Measurements from ENCODE around the gene RALGAPA2. TPM values are rescaled to one million over a fixed set of nuclear protein-coding genes. Genes with fewer than 3 reads are reported as not detected.

Gene RALGAPA2
- total and polyA plus RNA-seq, 7 donors, result 8.4 to 23.2 (median 18.5) TPM

GRCh38 chr20:20712004-20712473 is 405 bp downstream of the RALGAPA2 start:
- DNase-seq, result no peak
- intact Hi-C loops (cut with DNase I), result loop anchor here (5.0 to 10.0 kb wide), 2 partner anchors 413 to 590 kb away; partner anchors contain the start of genes KIZ and XRN2
- 1% methylated on average over 33 of the region's 33 CpGs for WGBS, 2 donors

DNA sequence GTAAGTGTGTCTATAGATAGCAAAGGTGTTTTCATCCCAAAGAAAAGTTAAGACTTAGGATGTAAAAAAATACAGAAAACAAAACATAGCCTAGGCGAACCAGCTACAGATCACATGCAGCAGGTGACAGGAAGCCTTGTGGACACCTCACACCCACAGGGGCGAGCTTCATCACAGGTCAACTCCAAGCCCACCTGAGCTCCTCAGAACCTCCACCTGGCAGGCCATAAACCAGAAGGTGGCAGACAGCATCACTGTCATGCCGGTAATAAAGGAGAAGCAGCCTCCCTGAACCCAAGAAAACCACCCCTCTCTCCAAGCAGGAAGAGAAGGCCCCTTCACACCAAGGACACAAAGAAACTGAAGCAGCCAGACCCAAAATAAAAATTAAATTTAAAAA is 1.0 kb downstream of the RALGAPA2 start:
- 9 to 21% methylated on average over 3 of the region's 3 CpGs for WGBS, 2 donors

More at GRCh38 chr20:20712004-20712473, 405 bp downstream of the RALGAPA2 start:
- Histone ChIP-seq H3K27ac (peak overlapping the region; percentile 82 to 95 (median 87)), H3K36me3 (no peaks in the 10 kb centered on the region), H3K4me1 (peaks cover 0 to 28% (median 26%) of the 10 kb centered on the region in 4 donors), H3K4me3 (peak overlapping the region; percentile 69 to 98 (median 76)), H3K9me3 (no peaks in the 10 kb centered on the region), H3K27me3 (no peaks in the 10 kb centered on the region)
- no peak for TF ChIP-seq CTCF (IDR thresholded peaks at IDR 0.05)
- no peak for TF ChIP-seq EP300 (IDR thresholded peaks at IDR 0.05)
- TF ChIP-seq POLR2AphosphoS5 (IDR thresholded peaks at IDR 0.05), result no peak
- no peak for TF ChIP-seq POLR2A (IDR thresholded peaks at IDR 0.05)

DNA sequence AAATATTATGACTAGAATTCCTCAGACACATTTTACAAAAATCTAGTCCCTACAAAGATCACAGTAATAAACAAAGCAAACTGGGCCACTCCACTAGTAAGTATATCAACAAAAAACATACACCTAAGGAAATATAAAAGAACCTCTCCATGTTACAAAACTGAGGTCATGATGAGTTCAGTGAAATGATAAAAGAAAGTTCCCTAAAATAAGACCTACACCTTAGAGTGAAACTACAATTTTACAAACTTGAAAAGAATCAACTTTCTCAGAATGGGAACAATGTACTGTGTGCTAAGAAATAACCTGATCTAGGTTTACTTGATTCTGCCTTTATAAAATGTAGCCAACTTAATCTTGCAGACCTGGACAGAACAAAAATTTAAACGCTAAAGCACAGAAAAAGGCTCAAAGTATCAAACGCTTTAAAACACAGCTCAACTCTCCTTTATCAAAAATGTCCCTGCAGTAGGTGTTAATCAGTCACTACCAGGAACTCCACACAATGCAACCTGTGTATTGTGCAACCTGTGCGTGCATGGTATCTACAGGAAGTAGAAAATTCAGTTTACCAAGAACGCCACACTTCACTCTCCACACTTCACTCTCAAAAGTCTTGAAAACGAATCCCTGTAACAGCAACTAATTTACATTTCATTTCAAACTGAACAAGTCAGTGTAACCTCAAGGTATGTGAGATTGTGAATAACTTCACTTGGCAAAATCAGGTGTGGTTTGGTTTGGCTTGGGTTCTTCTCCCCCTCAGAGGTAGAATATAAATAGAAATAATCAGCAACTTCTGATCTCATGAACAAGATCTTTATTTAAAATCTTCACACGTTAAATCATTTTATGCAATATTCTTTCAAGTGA is 1.8 kb downstream of the RALGAPA2 start:
- Histone ChIP-seq H3K4me1 (peaks cover 0 to 28% (median 26%) of the 10 kb centered on the region in 4 donors), H3K27ac (peak overlapping the region; percentile 82 to 95 (median 87)), H3K36me3 (no peaks in the 10 kb centered on the region), H3K27me3 (no peaks in the 10 kb centered on the region), H3K9me3 (no peaks in the 10 kb centered on the region), H3K4me3 (peak overlapping the region; percentile 69 to 98 (median 76))
- 11 to 23% methylated on average over 6 of the region's 6 CpGs for WGBS, 2 donors
- no peak for DNase-seq
- intact Hi-C loops (cut with DNase I), result loop anchor here (5.0 to 10.0 kb wide), 2 partner anchors 414 to 592 kb away; partner anchors contain the start of genes KIZ and XRN2
- TF ChIP-seq POLR2AphosphoS5 (IDR thresholded peaks at IDR 0.05) (peak in 1 of 4 donors; percentile 29), POLR2A (IDR thresholded peaks at IDR 0.05) (no peak), CTCF (IDR thresholded peaks at IDR 0.05) (no peak), EP300 (IDR thresholded peaks at IDR 0.05) (no peak)

More for the DNA sequence above, 1.0 kb downstream of the RALGAPA2 start:
- Histone ChIP-seq H3K27ac (peak overlapping the region; percentile 82 to 95 (median 87)), H3K27me3 (no peaks in the 10 kb centered on the region), H3K4me3 (peak overlapping the region; percentile 69 to 98 (median 76)), H3K4me1 (peaks cover 0 to 28% (median 26%) of the 10 kb centered on the region in 4 donors), H3K9me3 (no peaks in the 10 kb centered on the region), H3K36me3 (no peaks in the 10 kb centered on the region)
- no peak for DNase-seq
- no peak for TF ChIP-seq POLR2A (IDR thresholded peaks at IDR 0.05)
- intact Hi-C loops (cut with DNase I), result loop anchor here (5.0 to 10.0 kb wide), 2 partner anchors 413 to 591 kb away; partner anchors contain the start of genes KIZ and XRN2

DNA sequence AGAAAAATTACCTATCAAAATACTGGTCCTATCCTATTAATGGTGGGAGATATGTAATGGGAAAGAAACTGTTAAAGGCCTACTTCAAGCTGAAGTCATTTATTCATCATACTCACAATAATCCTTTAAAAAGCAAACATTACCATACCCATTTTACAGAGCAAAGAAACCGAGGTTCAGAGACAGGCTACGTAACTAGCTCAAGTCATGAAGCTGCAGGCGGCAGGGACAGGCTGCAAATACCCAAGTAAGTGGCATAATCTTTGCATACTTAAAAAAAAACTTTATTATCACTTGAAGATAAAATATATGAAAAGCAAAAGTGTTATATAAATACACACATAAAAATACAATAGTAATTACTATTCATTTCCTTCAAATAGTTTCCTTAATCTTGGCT is 2.6 kb downstream of the RALGAPA2 start:
- peaks cover 0 to 28% (median 26%) of the 10 kb centered on the region in 4 donors for H3K4me1 ChIP-seq
- no peak overlapping the region for H3K4me3 ChIP-seq
- no peak for DNase-seq
- no peak for TF ChIP-seq POLR2A (IDR thresholded peaks at IDR 0.05)
- no peak for TF ChIP-seq EP300 (IDR thresholded peaks at IDR 0.05)
- no peak for TF ChIP-seq CTCF (IDR thresholded peaks at IDR 0.05)
- no peak for TF ChIP-seq POLR2AphosphoS5 (IDR thresholded peaks at IDR 0.05)
- 29 to 76% methylated on average over 3 of the region's 3 CpGs for WGBS, 2 donors
- H3K36me3 ChIP-seq, result no peaks in the 10 kb centered on the region
- intact Hi-C loops (cut with DNase I), result loop anchor here (5.0 to 10.0 kb wide), 2 partner anchors 415 to 592 kb away; partner anchors contain the start of genes KIZ and XRN2
- peak overlapping the region in 2 of 4 donors; percentile 1 to 95 for H3K27ac ChIP-seq
- H3K27me3 ChIP-seq, result no peaks in the 10 kb centered on the region
- H3K9me3 ChIP-seq, result no peaks in the 10 kb centered on the region

DNA sequence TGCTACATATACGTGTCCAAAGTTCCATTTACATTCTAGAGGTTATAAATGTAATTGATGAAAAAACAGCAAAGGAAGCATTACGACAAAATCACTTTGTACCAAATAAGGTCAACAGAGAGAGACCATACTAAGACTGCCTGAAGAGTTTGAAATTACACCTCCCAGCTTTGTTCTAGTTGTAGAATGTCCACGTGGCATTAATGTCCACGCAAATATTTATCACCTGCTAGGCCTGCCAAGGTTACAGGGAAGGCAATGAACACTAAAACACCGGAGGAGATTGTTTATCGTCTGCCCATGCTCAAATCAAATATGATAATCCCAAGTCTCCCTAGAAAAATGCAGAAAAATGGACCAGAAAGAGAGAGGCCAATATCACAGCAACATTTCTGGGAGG is 6.2 kb downstream of the RALGAPA2 start:
- WGBS, 2 donors, result 34 to 75% methylated on average over 6 of the region's 6 CpGs
- H3K4me1 ChIP-seq, result peaks cover 0 to 15% (median 11%) of the 10 kb centered on the region in 4 donors
- H3K27me3 ChIP-seq, result no peaks in the 10 kb centered on the region
- H3K4me3 ChIP-seq, result no peak overlapping the region
- H3K36me3 ChIP-seq, result no peaks in the 10 kb centered on the region
- TF ChIP-seq CTCF (IDR thresholded peaks at IDR 0.05) (no peak), POLR2A (IDR thresholded peaks at IDR 0.05) (no peak), EP300 (IDR thresholded peaks at IDR 0.05) (no peak), POLR2AphosphoS5 (IDR thresholded peaks at IDR 0.05) (no peak)
- H3K9me3 ChIP-seq, result no peaks in the 10 kb centered on the region
- intact Hi-C loops (cut with DNase I), result no loop called here
- H3K27ac ChIP-seq, result no peak overlapping the region
- DNase-seq, result no peak
